ENCODE measurements around the gene CBX7. TPM values are rescaled to one million over a fixed set of nuclear protein-coding genes. Genes with fewer than 3 reads are reported as not detected.

Gene CBX7
- total and polyA plus RNA-seq, 10 donors = 20.2 to 99.4 (median 60.3) TPM

DNA sequence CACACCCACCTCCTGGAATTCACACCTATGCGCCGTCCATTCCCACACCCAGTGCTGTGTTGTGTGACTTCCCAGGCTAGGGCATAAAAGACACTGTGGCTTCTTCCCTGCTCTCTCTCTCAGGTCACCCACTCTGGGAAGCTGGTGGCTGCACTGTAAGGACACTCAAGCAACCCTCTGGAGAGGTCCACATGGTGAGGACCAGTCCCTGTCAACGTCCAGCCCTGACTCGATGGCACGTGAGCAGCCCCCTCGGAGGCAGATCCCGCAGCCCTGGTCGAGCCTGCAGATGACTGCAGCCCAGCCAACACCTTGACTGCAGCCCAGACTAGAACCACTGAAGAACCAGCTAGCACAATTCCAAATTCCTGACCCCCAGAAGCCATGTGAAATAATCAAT, 16.2 kb downstream of the CBX7 start:
- peak in 2 of 3 donors; percentile 10 to 32 for TF ChIP-seq POLR2AphosphoS5 (IDR thresholded peaks at IDR 0.05)
- no peak for TF ChIP-seq POLR2A (IDR thresholded peaks at IDR 0.05)
- intact Hi-C loops (cut with DNase I; ENCODE audit: low total_unique reads) = no loop called here

DNA sequence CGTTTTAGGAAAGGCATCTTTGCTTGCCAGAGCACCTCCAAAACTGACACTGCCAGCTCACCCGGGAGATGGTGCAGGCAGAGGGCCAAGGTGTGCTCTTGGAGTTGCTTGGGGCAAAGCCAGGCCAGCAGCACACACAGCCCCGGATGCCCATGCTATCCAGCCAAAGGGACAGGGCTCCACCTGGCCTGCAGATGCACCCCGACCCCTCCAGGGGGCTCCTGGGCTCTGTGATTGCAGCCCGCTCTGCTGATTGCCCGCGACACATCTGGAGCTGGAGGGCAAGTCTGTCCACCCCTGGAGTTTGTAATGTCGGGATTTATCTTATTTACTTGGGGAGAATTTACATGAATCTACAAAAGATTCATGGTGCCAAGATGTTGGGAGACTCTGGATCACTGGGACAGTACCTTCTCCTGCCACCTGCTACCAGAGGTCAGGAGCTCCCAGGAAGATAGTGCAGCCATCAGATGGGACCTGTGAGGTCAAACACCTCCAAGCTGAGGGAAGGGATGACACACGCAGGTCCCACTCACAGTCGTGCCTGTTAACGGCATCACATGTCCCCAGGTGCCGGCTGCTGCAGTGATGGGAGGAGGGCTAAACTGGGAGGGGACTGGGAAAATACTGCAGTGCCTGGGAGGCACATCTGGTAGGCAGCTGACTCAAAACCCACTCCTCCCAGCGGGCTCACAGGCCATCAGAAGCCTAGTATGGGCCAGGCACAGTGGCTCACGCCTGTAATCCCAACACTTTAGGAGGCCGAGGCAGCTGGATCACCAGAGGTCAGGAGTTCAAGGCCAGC, 17.2 kb downstream of the CBX7 start:
- Histone ChIP-seq H3K27ac (no peak overlapping the region), H3K9me3 (no peaks in the 10 kb centered on the region), H3K36me3 (peaks cover 0 to 86% (median 28%) of the 10 kb centered on the region in 6 donors), H3K4me3 (no peak overlapping the region), H3K4me1 (peaks cover 0 to 22% (median 9%) of the 10 kb centered on the region in 6 donors), H3K27me3 (replicated peaks in 1 of 7) (no peaks in the 10 kb centered on the region)
- TF ChIP-seq POLR2AphosphoS5 (IDR thresholded peaks at IDR 0.05) (peak in 1 of 3 donors; percentile 22), POLR2A (IDR thresholded peaks at IDR 0.05) (no peak)
- TF ChIP-seq, protein P1, sequence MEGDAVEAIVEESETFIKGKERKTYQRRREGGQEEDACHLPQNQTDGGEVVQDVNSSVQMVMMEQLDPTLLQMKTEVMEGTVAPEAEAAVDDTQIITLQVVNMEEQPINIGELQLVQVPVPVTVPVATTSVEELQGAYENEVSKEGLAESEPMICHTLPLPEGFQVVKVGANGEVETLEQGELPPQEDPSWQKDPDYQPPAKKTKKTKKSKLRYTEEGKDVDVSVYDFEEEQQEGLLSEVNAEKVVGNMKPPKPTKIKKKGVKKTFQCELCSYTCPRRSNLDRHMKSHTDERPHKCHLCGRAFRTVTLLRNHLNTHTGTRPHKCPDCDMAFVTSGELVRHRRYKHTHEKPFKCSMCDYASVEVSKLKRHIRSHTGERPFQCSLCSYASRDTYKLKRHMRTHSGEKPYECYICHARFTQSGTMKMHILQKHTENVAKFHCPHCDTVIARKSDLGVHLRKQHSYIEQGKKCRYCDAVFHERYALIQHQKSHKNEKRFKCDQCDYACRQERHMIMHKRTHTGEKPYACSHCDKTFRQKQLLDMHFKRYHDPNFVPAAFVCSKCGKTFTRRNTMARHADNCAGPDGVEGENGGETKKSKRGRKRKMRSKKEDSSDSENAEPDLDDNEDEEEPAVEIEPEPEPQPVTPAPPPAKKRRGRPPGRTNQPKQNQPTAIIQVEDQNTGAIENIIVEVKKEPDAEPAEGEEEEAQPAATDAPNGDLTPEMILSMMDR (IDR thresholded peaks at IDR 0.05 in 8 of 11, conservative IDR thresholded peaks at IDR 0.05 in 3 of 11) = peak in 7 of 11 experiments; percentile 17 to 64 (median 45)
- DNase-seq = peak; percentile 81
- intact Hi-C loops (cut with DNase I; ENCODE audit: low total_unique reads) = no loop called here
- 52 to 71% (median 67%) methylated on average over 11 to 15 of the region's 15 CpGs for WGBS, 5 donors

More for the DNA sequence above, 16.2 kb downstream of the CBX7 start:
- peaks cover 0 to 87% (median 28%) of the 10 kb centered on the region in 6 donors for H3K36me3 ChIP-seq
- no peaks in the 10 kb centered on the region for H3K27me3 ChIP-seq (replicated peaks in 1 of 7)
- no peak overlapping the region for H3K4me3 ChIP-seq
- WGBS, 5 donors = 83 to 96% (median 94%) methylated on average over 8 of the region's 8 CpGs
- H3K4me1 ChIP-seq = peaks cover 0 to 18% (median 5%) of the 10 kb centered on the region in 6 donors
- peak; percentile 61 for DNase-seq
- no peak overlapping the region for H3K27ac ChIP-seq
- no peaks in the 10 kb centered on the region for H3K9me3 ChIP-seq

DNA sequence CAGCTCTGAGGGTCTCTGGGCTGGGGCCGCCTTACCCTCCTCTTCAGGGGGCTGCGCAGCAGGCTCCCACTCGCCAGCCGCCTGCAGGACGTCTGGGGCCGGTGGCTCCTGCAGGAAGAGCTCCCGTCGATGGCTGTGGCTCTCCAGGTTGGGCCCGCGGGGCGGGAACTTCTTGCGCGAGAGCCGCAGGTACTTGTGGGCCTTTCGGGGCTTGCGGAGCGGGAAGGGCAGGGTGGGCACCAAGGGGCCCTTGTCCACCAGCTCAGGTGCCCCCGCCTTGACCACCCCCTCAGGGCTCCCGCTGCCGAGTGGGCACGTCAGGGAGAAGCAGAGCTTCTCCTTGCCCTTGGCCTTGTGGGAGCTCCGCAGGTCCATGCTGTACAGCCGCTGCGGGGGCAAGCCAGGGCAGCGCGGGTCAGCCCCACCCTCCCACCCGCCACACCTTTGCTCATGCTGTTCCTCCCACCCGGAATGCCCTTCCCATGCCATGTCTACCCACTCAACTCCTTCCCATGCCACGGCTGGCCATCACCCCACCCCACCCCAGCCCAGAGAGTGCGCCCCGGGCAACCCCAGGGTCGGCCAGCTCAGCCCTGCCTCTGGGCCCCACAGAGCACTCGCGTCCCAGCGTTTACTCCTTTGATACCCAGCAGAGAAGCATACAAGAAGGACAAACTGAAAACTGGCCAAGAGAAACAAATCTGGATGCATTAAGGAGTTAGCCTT, 18.0 kb downstream of the CBX7 start:
- H3K36me3 ChIP-seq = peaks cover 0 to 89% (median 28%) of the 10 kb centered on the region in 6 donors
- peaks cover 0 to 22% (median 9%) of the 10 kb centered on the region in 6 donors for H3K4me1 ChIP-seq
- no peaks in the 10 kb centered on the region for H3K27me3 ChIP-seq (replicated peaks in 1 of 7)
- no peak overlapping the region for H3K4me3 ChIP-seq
- WGBS, 5 donors = 86 to 95% (median 94%) methylated on average over 17 to 35 of the region's 35 CpGs
- no peak overlapping the region for H3K27ac ChIP-seq
- intact Hi-C loops (cut with DNase I; ENCODE audit: low total_unique reads) = no loop called here
- TF ChIP-seq POLR2A (IDR thresholded peaks at IDR 0.05) (no peak), POLR2AphosphoS5 (IDR thresholded peaks at IDR 0.05) (no peak)
- TF ChIP-seq, protein P1 (IDR thresholded peaks at IDR 0.05 in 8 of 11, conservative IDR thresholded peaks at IDR 0.05 in 3 of 11) = no peak
- H3K9me3 ChIP-seq = no peaks in the 10 kb centered on the region
- peak; percentile 74 for DNase-seq

DNA sequence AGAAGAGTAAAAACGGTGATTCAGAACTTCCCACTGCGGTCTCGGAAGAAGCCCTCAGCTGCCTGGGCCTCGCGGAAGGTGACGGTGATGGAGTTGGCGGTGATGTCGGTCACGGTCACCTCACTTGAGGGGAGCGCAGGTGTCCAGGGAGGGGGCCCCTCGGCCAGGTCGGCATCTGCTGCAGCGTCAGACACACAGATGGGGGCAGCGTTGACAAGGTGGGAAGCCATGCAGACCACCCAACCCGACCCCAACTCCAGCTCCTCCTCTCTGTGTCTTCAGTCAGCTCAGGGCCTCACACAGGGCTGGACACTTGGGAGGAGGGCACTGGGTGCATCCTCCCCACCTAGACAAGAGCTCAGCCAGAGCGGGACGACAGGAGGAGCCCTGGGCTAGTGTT, 18.6 kb downstream of the CBX7 start:
- WGBS, 5 donors = 90 to 98% (median 93%) methylated on average over 15 to 17 of the region's 17 CpGs
- peaks cover 0 to 22% (median 9%) of the 10 kb centered on the region in 6 donors for H3K4me1 ChIP-seq
- intact Hi-C loops (cut with DNase I; ENCODE audit: low total_unique reads) = no loop called here
- H3K4me3 ChIP-seq = no peak overlapping the region
- H3K27ac ChIP-seq = no peak overlapping the region
- TF ChIP-seq POLR2AphosphoS5 (IDR thresholded peaks at IDR 0.05) = peak in 1 of 3 donors; percentile 31
- TF ChIP-seq, protein P1 (IDR thresholded peaks at IDR 0.05 in 8 of 11, conservative IDR thresholded peaks at IDR 0.05 in 3 of 11) = no peak
- TF ChIP-seq POLR2A (IDR thresholded peaks at IDR 0.05) = no peak
- no peaks in the 10 kb centered on the region for H3K27me3 ChIP-seq (replicated peaks in 1 of 7)
- peaks cover 0 to 86% (median 28%) of the 10 kb centered on the region in 6 donors for H3K36me3 ChIP-seq
- H3K9me3 ChIP-seq = no peaks in the 10 kb centered on the region
- DNase-seq = no peak

All from spleen (tissue), 11 donors.